Stomach (tissue), 9 donors: Measurements from ENCODE around the gene USP12. TPM values are rescaled to one million over a fixed set of nuclear protein-coding genes. Genes with fewer than 3 reads are reported as not detected.

Experiments
- DNase-seq, 2 donors: peaks; one replicate each; pipeline versions ENCODE4 v3.0.0 to v3.0.0-alpha.2; 2013 to 2019
- H3K27ac ChIP-seq, 5 donors: fragments of 200-600 bp in 4 of 5; sonication (generic) in 4 of 5; one replicate each; pipeline ENCODE4 v1.5.1; 2013 to 2019; ENCODE audit warnings: mild to moderate bottlenecking in 1 of 5, moderate library complexity in 1 of 5
- H3K27me3 ChIP-seq, 3 donors: fragments of 200-600 bp; sonication (generic); one replicate each; pipeline ENCODE4 v1.5.1; 2017 to 2019; ENCODE audit warnings: mixed run types in 1 of 3
- H3K36me3 ChIP-seq, 4 donors: fragments of 200-600 bp; sonication (generic); 1 replicate in 3 of 4; 2 replicates in 1 of 4; pipeline ENCODE4 v1.5.1; 2016 to 2019
- H3K4me1 ChIP-seq, 4 donors: fragments of 200-600 bp; sonication (generic); one replicate each; pipeline ENCODE4 v1.5.1; 2016 to 2019
- H3K4me3 ChIP-seq, 4 donors: fragments of 200-600 bp; sonication (generic) in 3 of 4; one replicate each; pipeline ENCODE4 v1.5.1; 2016 to 2019; ENCODE audit warnings: mild to moderate bottlenecking in 1 of 4
- H3K9me3 ChIP-seq, 4 donors: fragments of 200-600 bp; sonication (generic); one replicate each; pipeline ENCODE4 v1.5.1; 2016 to 2019
- CTCF ChIP-seq, 7 experiments: fragments of 450-650 bp in 4 of 7; fragments of 200-600 bp in 3 of 7; sonication (generic) in 3 of 7; IDR thresholded peaks; one replicate each; pipeline ENCODE4 v1.5.1; 2016 to 2019; ENCODE audit warnings: antibody characterized with exemption in 7 of 7, control low read depth in 2 of 7, mild to moderate bottlenecking in 1 of 7
- EP300 ChIP-seq: sonication (generic); formaldehyde crosslinking; IDR thresholded peaks from one replicate; pipeline ENCODE4 v1.6.1; 2017; ENCODE audit warnings: antibody characterized with exemption
- POLR2A ChIP-seq, 4 donors: fragments of 450-650 bp; IDR thresholded peaks; one replicate each; pipeline ENCODE4 v1.6.1; 2016; ENCODE audit warnings: antibody characterized with exemption in 4 of 4, control low read depth in 2 of 4, mild to moderate bottlenecking in 1 of 4, moderate library complexity in 1 of 4
- POLR2AphosphoS5 ChIP-seq, 3 donors: sonication (generic); formaldehyde crosslinking; IDR thresholded peaks; one replicate each; pipeline ENCODE4 v1.6.1; 2016; ENCODE audit warnings: antibody characterized with exemption in 3 of 3
- WGBS, 5 donors: extraction: QIAGEN DNeasy Blood & Tissue Kit in 3 of 5; methylation state at CpG; one replicate each; pipeline versions ENCODE4 v1.1.5 to v1.1.7; 2013 to 2018; 5-methylcytosine and 5-hydroxymethylcytosine counted together
- intact Hi-C: fragments of 100-400 bp; cut with DNase I; formaldehyde crosslinking; loops from one replicate; pipeline ENCODE4 v1.15.1; 2023; ENCODE audit warnings: low total_unique reads
- polyA plus RNA-seq, 3 donors: library from polyadenylated mRNA; stranded (reverse); fragments of 200-250 nt; gene quantifications; one replicate each; pipeline ENCODE4 v1.2.3, GENCODE V29; 2013
- total RNA-seq, 5 donors: library from RNA; depleted of rRNA; stranded (reverse); fragments of >200 nt; gene quantifications; one replicate each; pipeline versions ENCODE4 v1.1.0 to v1.2.3, GENCODE V29; 2014 to 2016
- donor health status: healthy with polysubstance abuse.
- donor health status: Bipolar disorder and iron deficiency.
- donor health status: healthy.

USP12 gene
- total and polyA plus RNA-seq, 8 donors: 6.9 to 59.7 (median 21.6) TPM

GRCh38 chr13:27199211-27199610 is 27.6 kb upstream of the USP12 start:
- no peak overlapping the region for H3K27ac ChIP-seq
- TF ChIP-seq POLR2AphosphoS5 (IDR thresholded peaks at IDR 0.05) (no peak), EP300 (no peak), CTCF (IDR thresholded peaks at IDR 0.05) (no peak), POLR2A (IDR thresholded peaks at IDR 0.05) (no peak)

DNA sequence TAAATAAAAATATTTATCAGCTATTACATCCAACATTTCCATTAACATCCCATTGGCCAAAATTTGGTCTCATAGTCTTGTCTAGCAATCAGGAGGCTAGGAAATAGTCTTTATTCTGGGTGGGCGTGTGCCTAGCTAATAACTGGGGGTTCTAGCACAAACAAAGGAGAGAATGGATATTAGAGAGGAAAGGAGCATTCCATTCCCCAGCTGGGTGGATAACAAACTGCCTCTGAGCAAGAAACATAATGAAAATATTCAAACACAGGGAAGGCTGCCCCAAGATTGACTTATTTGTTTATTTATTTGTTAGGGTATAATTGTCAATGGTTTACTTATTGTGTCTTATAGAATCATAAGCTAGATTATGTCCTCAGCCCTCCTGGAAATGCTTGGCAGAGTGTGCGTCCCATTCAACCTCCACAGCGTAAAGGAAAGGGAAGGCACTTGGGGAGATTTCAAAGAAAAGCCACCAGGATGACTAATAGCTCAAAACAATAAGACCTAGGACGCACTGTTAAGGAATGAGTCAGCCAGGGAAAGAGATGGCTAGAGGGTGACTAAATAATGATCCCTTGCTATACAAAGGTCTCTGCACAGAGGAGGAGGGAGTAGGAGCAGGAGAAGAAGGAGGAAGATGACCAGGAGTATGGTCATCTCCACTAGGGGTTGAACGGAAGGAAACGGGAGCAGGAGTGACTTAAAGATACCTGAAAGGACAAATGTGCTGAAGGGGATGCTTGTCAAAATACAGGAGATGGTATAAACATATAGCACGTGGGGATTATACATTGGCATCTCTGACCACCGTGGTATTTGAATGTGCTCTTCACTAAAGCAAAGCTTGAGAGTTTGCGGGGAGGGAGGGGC is 23.5 kb upstream of the USP12 start:
- H3K27ac ChIP-seq: peak overlapping the region in 2 of 5 donors; percentile 46
- no peak for TF ChIP-seq POLR2A (IDR thresholded peaks at IDR 0.05)
- TF ChIP-seq EP300: no peak
- TF ChIP-seq POLR2AphosphoS5 (IDR thresholded peaks at IDR 0.05): peak in 1 of 3 donors; percentile 57
- no peak for TF ChIP-seq CTCF (IDR thresholded peaks at IDR 0.05)
- H3K36me3 ChIP-seq: no peaks in the 10 kb centered on the region
- no peak overlapping the region for H3K4me3 ChIP-seq
- DNase-seq: peak in 1 of 2 donors; percentile 71
- no peaks in the 10 kb centered on the region for H3K9me3 ChIP-seq
- WGBS, 5 donors: 35 to 45% (median 42%) methylated on average over 9 of the region's 9 CpGs
- intact Hi-C loops: no loop called here
- peaks cover 0 to 5% (median 0%) of the 10 kb centered on the region in 3 donors for H3K27me3 ChIP-seq
- peaks cover 0 to 11% (median 0%) of the 10 kb centered on the region in 4 donors for H3K4me1 ChIP-seq

More at GRCh38 chr13:27199211-27199610, 27.6 kb upstream of the USP12 start:
- 83 to 95% (median 91%) methylated on average over 3 of the region's 3 CpGs for WGBS, 5 donors
- no peak for DNase-seq
- Histone ChIP-seq H3K27me3 (no peaks in the 10 kb centered on the region), H3K36me3 (no peaks in the 10 kb centered on the region), H3K4me3 (no peak overlapping the region), H3K4me1 (peaks cover 0 to 11% (median 0%) of the 10 kb centered on the region in 4 donors), H3K9me3 (no peaks in the 10 kb centered on the region)
- intact Hi-C loops: no loop called here

- no peak for DNase-seq
- intact Hi-C loops: no loop called here
- Histone ChIP-seq H3K27me3 (peaks cover 0 to 5% (median 0%) of the 10 kb centered on the region in 3 donors), H3K4me3 (no peak overlapping the region), H3K4me1 (peaks cover 0 to 11% (median 0%) of the 10 kb centered on the region in 4 donors), H3K36me3 (no peaks in the 10 kb centered on the region), H3K9me3 (no peaks in the 10 kb centered on the region), H3K27ac (no peak overlapping the region)
- TF ChIP-seq POLR2AphosphoS5 (IDR thresholded peaks at IDR 0.05) (no peak), CTCF (IDR thresholded peaks at IDR 0.05) (no peak), POLR2A (IDR thresholded peaks at IDR 0.05) (no peak)
- 67 to 88% (median 76%) methylated on average over 3 of the region's 3 CpGs for WGBS, 5 donors
Observed at GRCh38 chr13:27194209-27194608, 22.6 kb upstream of the USP12 start.

DNA sequence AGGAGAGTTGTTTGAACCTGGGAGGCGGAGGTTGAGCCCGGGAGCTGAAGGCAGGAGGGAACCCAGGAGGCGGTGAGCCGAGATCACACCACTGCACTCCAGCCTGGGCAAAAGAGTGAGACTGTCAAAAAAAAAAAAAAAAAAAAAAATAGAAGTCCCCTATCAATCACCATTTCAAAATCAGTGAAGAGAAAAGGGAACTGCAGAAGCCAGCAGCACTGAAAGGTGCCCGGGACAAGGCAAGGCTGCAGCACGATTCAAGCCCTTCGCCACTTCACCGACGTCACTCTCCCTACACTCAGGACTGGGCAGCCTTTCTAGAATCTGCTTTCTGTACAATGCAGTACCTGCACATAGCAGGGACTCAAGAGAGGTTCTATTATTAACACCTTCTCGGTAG is 21.9 kb upstream of the USP12 start:
- DNase-seq: no peak
- Histone ChIP-seq H3K36me3 (no peaks in the 10 kb centered on the region), H3K27ac (no peak overlapping the region), H3K27me3 (peaks cover 0 to 5% (median 0%) of the 10 kb centered on the region in 3 donors), H3K9me3 (no peaks in the 10 kb centered on the region), H3K4me3 (no peak overlapping the region), H3K4me1 (peaks cover 0 to 11% (median 0%) of the 10 kb centered on the region in 4 donors)
- TF ChIP-seq EP300 (no peak), POLR2AphosphoS5 (IDR thresholded peaks at IDR 0.05) (no peak), POLR2A (IDR thresholded peaks at IDR 0.05) (no peak), CTCF (IDR thresholded peaks at IDR 0.05) (no peak)
- WGBS, 5 donors: 92 to 97% (median 94%) methylated on average over 10 of the region's 10 CpGs
- intact Hi-C loops: no loop called here
